Sigmoid colon (tissue), 4 donors: ENCODE measurements around the gene MACC1.

ENCODE experiments used
- CTCF ChIP-seq, 4 experiments: fragments of 450-650 bp in 3 of 4; fragments of 200-600 bp in 1 of 4; IDR thresholded peaks; one replicate each; pipeline ENCODE4 v1.5.1; 2016 to 2019; ENCODE audit warnings: antibody characterized with exemption in 4 of 4, mild to moderate bottlenecking in 3 of 4, moderate library complexity in 2 of 4
- POLR2A ChIP-seq, 2 donors: fragments of 450-650 bp; IDR thresholded peaks; one replicate each; pipeline ENCODE4 v1.6.1; 2016; ENCODE audit warnings: antibody characterized with exemption in 2 of 2, mild to moderate bottlenecking in 2 of 2, moderate library complexity in 2 of 2
- POLR2AphosphoS5 ChIP-seq, 4 donors: sonication (generic); formaldehyde crosslinking; IDR thresholded peaks; one replicate each; pipeline ENCODE4 v1.6.1; 2017; ENCODE audit warnings: antibody characterized with exemption in 4 of 4

GRCh38 chr7:20219446-20220292, 2.5 kb upstream of the MACC1 start:
- no peak for TF ChIP-seq CTCF (IDR thresholded peaks at IDR 0.05)
- no peak for TF ChIP-seq POLR2A (IDR thresholded peaks at IDR 0.05)
- peak in 1 of 4 donors; percentile 41 for TF ChIP-seq POLR2AphosphoS5 (IDR thresholded peaks at IDR 0.05)
